CD4-positive, CD25-positive, alpha-beta regulatory T cell (primary cell): Measurements from ENCODE around the gene NTF3. TPM values are rescaled to one million over a fixed set of nuclear protein-coding genes. Genes with fewer than 3 reads are reported as not detected.

Experiments used
- ATAC-seq, 2 donors: fragments of 150-1000 bp; cut with Tn5 transposase; one replicate each; pipeline ENCODE4 v1.10.0; 2021; ENCODE audit warnings: low read depth in 2 of 2, moderate number of reproducible peaks in 2 of 2, moderate library complexity in 1 of 2
- DNase-seq, 3 donors: peaks; one replicate each; pipeline versions ENCODE4 v3.0.0 to v3.0.0-alpha.2; 2012 to 2022; ENCODE audit warnings: mixed read lengths in 1 of 3
- H3K27ac ChIP-seq: one replicate; pipeline ENCODE4 v1.7.0; 2013; ENCODE audit warnings: mild to moderate bottlenecking, low read length; ENCODE audit not compliant: insufficient read depth, poor library complexity, severe bottlenecking
- H3K27me3 ChIP-seq: one replicate; pipeline ENCODE4 v1.7.0; 2013; ENCODE audit warnings: low read length; ENCODE audit not compliant: control insufficient read depth, insufficient read depth
- H3K36me3 ChIP-seq: one replicate; pipeline ENCODE4 v1.7.0; 2013; ENCODE audit warnings: mild to moderate bottlenecking, low read length, moderate library complexity; ENCODE audit not compliant: control insufficient read depth, insufficient read depth
- H3K4me1 ChIP-seq: 2 replicates; pipeline ENCODE4 v1.7.0; 2013; ENCODE audit warnings: mild to moderate bottlenecking, low read length; ENCODE audit not compliant: insufficient read depth, control insufficient read depth, poor library complexity, severe bottlenecking
- H3K4me3 ChIP-seq: one replicate; pipeline ENCODE4 v1.7.0; 2013; ENCODE audit warnings: low read depth, mild to moderate bottlenecking, low read length, moderate library complexity
- H3K9me3 ChIP-seq, 2 experiments: 1 replicate in 1 of 2; 2 replicates in 1 of 2; pipeline ENCODE4 v1.7.0; 2013; ENCODE audit warnings: low read length in 2 of 2, mild to moderate bottlenecking in 1 of 2, moderate library complexity in 1 of 2; ENCODE audit not compliant: control insufficient read depth in 2 of 2
- H3K27ac Mint-ChIP-seq, 3 donors: one replicate each; pipeline ENCODE4 v1.8.0; 2020 to 2022; ENCODE audit warnings: mild to moderate bottlenecking in 3 of 3, mixed read lengths in 3 of 3, moderate library complexity in 2 of 3
- H3K27me3 Mint-ChIP-seq: one replicate; pipeline ENCODE4 v1.8.0; 2022; ENCODE audit warnings: mild to moderate bottlenecking, mixed read lengths
- H3K36me3 Mint-ChIP-seq: one replicate; pipeline ENCODE4 v1.8.0; 2020; ENCODE audit warnings: mixed read lengths
- H3K4me1 Mint-ChIP-seq, 4 donors: one replicate each; pipeline ENCODE4 v1.8.0; 2020 to 2022; ENCODE audit warnings: mixed read lengths in 4 of 4, mild to moderate bottlenecking in 1 of 4
- H3K4me3 Mint-ChIP-seq, 4 donors: one replicate each; pipeline ENCODE4 v1.8.0; 2020 to 2022; ENCODE audit warnings: mild to moderate bottlenecking in 4 of 4, mixed read lengths in 4 of 4, moderate library complexity in 3 of 4
- H3K9me3 Mint-ChIP-seq, 7 donors: one replicate each; pipeline ENCODE4 v1.8.0; 2020 to 2022; ENCODE audit warnings: mixed read lengths in 7 of 7, mild to moderate bottlenecking in 3 of 7, moderate library complexity in 2 of 7
- polyA plus RNA-seq, 4 donors: library from polyadenylated mRNA; unstranded; fragments of 300-500 nt; fragmentation: Illumina TruSeq; gene quantifications; one replicate each; pipeline ENCODE4 v1.2.3, GENCODE V29; 2021
- total RNA-seq: library from RNA; stranded (reverse); gene quantifications from one replicate; pipeline ENCODE4 v1.2.3, GENCODE V29; 2022

Gene NTF3
- total and polyA plus RNA-seq, 5 donors from 2014 or later, result not detected

DNA sequence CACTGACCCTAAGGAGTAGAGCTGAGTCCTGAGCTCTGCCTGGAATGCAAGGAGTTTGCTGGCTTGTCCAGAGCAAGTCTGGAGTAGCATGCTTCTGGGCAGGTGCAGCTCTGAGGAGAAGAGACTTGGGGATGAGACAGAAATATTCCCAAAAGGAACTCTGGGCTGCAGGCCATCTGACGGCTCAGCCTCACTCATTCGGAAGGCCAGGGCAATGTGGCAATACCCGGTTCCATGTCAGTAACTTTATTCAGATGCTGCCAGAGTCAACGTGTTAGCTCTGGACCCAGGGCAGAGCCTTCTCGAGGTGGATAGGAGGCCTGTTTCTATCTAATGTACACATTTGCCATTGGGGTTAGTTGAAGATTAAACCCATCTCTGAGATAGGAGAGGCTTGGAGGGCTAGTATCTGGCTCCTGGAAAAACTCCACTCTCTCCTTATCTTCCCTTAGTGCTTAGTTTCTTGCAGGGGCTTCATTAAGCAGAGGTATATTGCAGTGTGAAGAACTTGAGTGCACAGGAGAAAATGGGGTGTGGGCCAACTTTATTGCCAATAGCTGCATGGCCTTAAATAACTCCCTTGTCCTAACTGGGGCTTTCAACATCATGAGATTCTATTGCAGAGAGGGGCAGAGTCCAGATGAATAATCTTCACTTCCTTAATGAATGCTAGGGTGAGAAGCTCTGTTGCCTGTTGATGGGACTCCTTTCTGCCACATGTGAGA, 65.6 kb downstream of the NTF3 start:
- no peaks in the 10 kb centered on the region for H3K4me1 Mint-ChIP-seq
- no peaks in the 10 kb centered on the region for H3K27me3 Mint-ChIP-seq
- ATAC-seq, result no peak
- DNase-seq, result no peak
- Histone ChIP-seq H3K36me3 (no peaks in the 10 kb centered on the region), H3K4me1 (no peaks in the 10 kb centered on the region), H3K4me3 (no peak overlapping the region), H3K27me3 (no peaks in the 10 kb centered on the region), H3K9me3 (no peaks in the 10 kb centered on the region), H3K27ac (no peak overlapping the region)
- no peak overlapping the region for H3K4me3 Mint-ChIP-seq
- H3K36me3 Mint-ChIP-seq, result no peaks in the 10 kb centered on the region
- H3K9me3 Mint-ChIP-seq, result peaks cover 0 to 6% (median 0%) of the 10 kb centered on the region in 7 donors
- H3K27ac Mint-ChIP-seq, result no peak overlapping the region

DNA sequence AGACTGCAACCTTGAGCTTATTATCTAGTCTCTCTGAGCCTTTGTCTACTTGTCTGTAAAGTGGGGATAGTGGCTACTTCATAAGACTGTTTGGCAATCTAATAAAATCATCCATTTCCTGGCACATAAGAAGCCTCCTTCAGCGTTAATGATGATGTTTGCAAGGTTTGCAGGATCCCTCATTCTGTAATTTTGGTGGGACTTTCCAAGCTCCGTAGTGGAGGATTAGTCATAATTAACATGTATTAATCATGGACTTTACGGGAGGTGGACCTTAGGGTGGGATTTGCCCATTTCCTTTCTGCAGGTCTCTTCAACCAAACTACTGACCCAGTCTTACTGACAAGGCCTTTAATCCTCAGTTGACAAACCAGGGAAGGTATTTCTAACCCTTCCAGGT, 66.2 kb downstream of the NTF3 start:
- no peak for DNase-seq
- Histone ChIP-seq H3K27me3 (no peaks in the 10 kb centered on the region), H3K4me3 (no peak overlapping the region), H3K9me3 (no peaks in the 10 kb centered on the region), H3K27ac (no peak overlapping the region), H3K36me3 (no peaks in the 10 kb centered on the region), H3K4me1 (no peaks in the 10 kb centered on the region)
- Mint-ChIP-seq H3K27me3 (no peaks in the 10 kb centered on the region), H3K27ac (no peak overlapping the region), H3K36me3 (no peaks in the 10 kb centered on the region), H3K4me3 (no peak overlapping the region), H3K9me3 (peaks cover 0 to 6% (median 0%) of the 10 kb centered on the region in 7 donors), H3K4me1 (no peaks in the 10 kb centered on the region)
- ATAC-seq, result no peak

DNA sequence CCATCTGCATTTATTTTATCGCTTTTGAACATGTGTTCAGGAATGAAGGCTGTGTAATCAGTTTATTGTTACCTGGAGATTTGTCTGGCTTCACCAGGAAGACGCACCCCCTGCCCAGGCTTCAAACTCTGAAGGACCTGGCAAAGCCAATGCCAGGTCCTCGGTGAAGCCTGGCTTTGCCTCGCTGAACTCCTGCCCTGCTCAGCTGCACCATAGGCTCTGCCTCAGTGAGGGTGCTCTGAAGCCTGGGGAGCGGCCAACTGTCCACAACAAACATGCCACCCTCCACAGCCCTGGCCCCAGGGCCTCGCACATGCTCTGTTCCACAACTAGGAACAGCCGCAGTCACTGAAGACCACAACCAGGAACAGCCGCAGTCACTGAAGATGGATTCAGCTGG, 66.9 kb downstream of the NTF3 start:
- ATAC-seq (no peak), DNase-seq (no peak)
- Histone ChIP-seq H3K36me3 (no peaks in the 10 kb centered on the region), H3K27me3 (no peaks in the 10 kb centered on the region), H3K27ac (no peak overlapping the region), H3K4me1 (no peaks in the 10 kb centered on the region), H3K4me3 (no peak overlapping the region), H3K9me3 (no peaks in the 10 kb centered on the region)
- Mint-ChIP-seq H3K36me3 (no peaks in the 10 kb centered on the region), H3K4me3 (no peak overlapping the region), H3K27me3 (no peaks in the 10 kb centered on the region), H3K27ac (no peak overlapping the region), H3K4me1 (no peaks in the 10 kb centered on the region), H3K9me3 (peaks cover 0 to 6% (median 0%) of the 10 kb centered on the region in 7 donors)

DNA sequence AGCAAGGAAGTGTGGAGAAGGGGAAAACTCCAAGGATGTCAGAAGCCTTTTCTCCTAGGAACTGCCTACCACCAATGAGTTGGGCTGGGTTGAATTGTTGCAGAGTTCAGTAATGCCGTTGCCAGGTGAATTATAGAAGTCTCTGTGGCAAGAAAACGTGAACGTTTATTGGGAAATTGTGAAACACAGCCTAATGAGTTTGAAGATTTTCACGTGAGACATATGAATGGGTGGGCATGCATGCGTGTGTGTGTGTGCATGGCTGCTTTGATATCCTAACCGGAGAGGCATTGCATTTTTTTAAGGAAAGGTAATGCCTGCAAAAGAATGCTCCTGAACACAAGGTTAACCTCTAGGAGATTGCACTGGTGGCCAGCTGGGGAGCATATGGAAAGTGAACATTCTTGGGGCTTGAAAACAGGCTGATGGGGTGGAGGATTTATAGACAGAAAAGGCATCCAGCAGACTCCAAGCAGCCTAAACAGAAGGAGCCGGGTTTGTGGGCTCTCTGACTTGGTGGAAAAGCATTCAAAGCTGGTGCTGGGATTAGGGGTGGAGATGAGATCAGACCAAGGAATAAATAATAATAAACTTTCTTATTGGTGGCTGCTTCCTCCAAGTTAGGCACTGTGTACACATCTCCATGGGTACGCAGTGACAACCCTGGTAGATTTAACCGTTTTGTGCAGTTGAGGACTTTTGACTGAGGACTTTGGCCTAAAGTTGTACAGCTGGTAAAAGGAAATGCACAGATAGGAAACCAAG, 67.8 kb downstream of the NTF3 start:
- DNase-seq (no peak), ATAC-seq (no peak)
- no peak overlapping the region for H3K27ac Mint-ChIP-seq
- H3K27me3 Mint-ChIP-seq, result no peaks in the 10 kb centered on the region
- H3K36me3 ChIP-seq, result no peaks in the 10 kb centered on the region
- H3K4me3 ChIP-seq, result no peak overlapping the region
- H3K27me3 ChIP-seq, result no peaks in the 10 kb centered on the region
- peaks cover 0 to 6% (median 0%) of the 10 kb centered on the region in 7 donors for H3K9me3 Mint-ChIP-seq
- H3K4me3 Mint-ChIP-seq, result no peak overlapping the region
- no peaks in the 10 kb centered on the region for H3K36me3 Mint-ChIP-seq
- no peaks in the 10 kb centered on the region for H3K4me1 Mint-ChIP-seq
- no peaks in the 10 kb centered on the region for H3K9me3 ChIP-seq
- no peak overlapping the region for H3K27ac ChIP-seq
- H3K4me1 ChIP-seq, result no peaks in the 10 kb centered on the region

DNA sequence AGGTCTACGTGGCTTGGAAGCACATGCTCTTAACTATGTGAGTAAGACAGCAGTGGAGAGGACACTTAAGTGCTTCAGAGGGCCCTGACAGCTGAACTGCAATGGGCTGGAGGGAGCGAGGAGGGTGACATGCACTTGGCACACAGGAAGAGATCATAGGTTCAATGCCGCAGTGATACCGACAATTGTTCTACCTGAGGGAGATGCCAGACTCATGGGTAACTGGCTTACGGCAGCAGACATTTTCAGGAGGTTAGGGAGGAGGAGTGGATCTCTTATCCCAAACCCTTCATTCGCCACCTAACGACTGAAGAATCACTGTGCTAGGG, 68.4 kb downstream of the NTF3 start:
- H3K4me1 ChIP-seq, result no peaks in the 10 kb centered on the region
- peaks cover 0 to 6% (median 0%) of the 10 kb centered on the region in 7 donors for H3K9me3 Mint-ChIP-seq
- ATAC-seq (no peak), DNase-seq (no peak)
- H3K36me3 ChIP-seq, result no peaks in the 10 kb centered on the region
- H3K27me3 Mint-ChIP-seq, result no peaks in the 10 kb centered on the region
- no peaks in the 10 kb centered on the region for H3K27me3 ChIP-seq
- H3K4me3 ChIP-seq, result no peak overlapping the region
- no peak overlapping the region for H3K27ac ChIP-seq
- H3K36me3 Mint-ChIP-seq, result no peaks in the 10 kb centered on the region
- no peaks in the 10 kb centered on the region for H3K4me1 Mint-ChIP-seq
- no peak overlapping the region for H3K4me3 Mint-ChIP-seq
- no peaks in the 10 kb centered on the region for H3K9me3 ChIP-seq
- no peak overlapping the region for H3K27ac Mint-ChIP-seq

DNA sequence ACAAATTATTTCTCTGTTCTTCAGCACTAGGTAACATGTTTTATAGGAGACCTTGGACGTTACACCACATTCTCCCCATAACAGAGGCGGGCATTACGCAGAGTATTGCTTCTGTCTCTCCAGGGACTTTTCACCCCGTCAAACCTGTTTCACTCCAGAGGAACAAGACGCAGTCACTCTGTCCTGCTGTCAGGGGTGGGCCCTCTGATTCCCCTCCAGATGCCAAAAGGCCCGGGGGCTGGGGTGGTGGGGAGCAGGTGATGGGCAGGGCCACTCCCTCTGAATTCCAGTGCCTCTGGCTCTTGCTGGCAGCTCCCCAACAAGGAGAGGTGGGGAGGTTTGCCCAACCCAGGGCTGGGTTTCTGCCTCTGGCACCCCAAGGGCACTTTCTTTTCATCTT, 71.9 kb downstream of the NTF3 start:
- Mint-ChIP-seq H3K9me3 (peaks cover 0 to 4% (median 0%) of the 10 kb centered on the region in 7 donors), H3K4me1 (no peaks in the 10 kb centered on the region), H3K27me3 (no peaks in the 10 kb centered on the region), H3K36me3 (no peaks in the 10 kb centered on the region), H3K4me3 (no peak overlapping the region), H3K27ac (no peak overlapping the region)
- Histone ChIP-seq H3K9me3 (no peaks in the 10 kb centered on the region), H3K4me3 (no peak overlapping the region), H3K27ac (no peak overlapping the region), H3K36me3 (no peaks in the 10 kb centered on the region), H3K4me1 (no peaks in the 10 kb centered on the region), H3K27me3 (no peaks in the 10 kb centered on the region)
- ATAC-seq (no peak), DNase-seq (no peak)

DNA sequence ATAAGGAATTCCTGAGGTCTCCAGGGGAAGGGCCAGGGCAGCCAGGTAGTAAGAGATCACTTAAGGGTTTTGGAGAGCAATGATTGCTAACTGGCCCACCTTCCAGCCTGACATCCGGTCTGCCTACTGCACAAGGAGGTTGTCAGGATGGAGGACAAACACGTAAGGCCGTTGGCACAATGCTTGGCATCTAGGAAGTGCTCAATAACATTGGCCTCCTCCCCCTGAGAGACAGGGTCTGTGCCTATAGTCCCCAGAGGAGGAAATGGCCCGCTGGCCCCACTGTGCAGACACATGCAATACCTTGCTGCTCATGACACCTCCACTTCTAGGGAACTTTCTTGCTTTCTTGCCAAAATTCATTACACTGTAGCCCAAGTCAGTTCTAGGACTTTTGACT, 73.2 kb downstream of the NTF3 start:
- DNase-seq (no peak), ATAC-seq (no peak)
- Histone ChIP-seq H3K4me3 (no peak overlapping the region), H3K4me1 (no peaks in the 10 kb centered on the region), H3K36me3 (no peaks in the 10 kb centered on the region), H3K27me3 (no peaks in the 10 kb centered on the region), H3K9me3 (no peaks in the 10 kb centered on the region), H3K27ac (no peak overlapping the region)
- Mint-ChIP-seq H3K9me3 (peaks cover 0 to 4% (median 0%) of the 10 kb centered on the region in 7 donors), H3K36me3 (no peaks in the 10 kb centered on the region), H3K27ac (no peak overlapping the region), H3K27me3 (no peaks in the 10 kb centered on the region), H3K4me1 (no peaks in the 10 kb centered on the region), H3K4me3 (no peak overlapping the region)

DNA sequence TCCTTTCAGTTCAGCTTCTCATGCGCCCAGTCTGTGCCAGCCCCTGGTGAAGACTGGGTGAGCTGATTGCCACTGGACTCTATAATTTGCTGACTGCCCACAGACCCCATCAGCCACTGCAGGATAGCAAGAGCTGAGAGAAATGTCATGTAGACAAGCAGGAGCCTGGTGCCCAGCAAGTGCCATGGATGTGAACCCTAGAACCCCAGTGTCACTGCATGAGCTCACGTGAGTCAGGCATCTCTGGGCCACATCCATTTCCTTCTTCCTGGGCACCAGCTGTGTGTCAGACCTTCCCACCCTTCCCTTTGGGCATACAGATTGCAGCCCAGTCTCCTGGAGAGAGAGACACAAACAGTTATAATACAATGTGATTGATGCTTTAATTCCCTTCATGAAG, 73.8 kb downstream of the NTF3 start:
- no peak overlapping the region for H3K27ac Mint-ChIP-seq
- H3K27me3 ChIP-seq, result no peaks in the 10 kb centered on the region
- H3K4me1 ChIP-seq, result no peaks in the 10 kb centered on the region
- H3K4me1 Mint-ChIP-seq, result no peaks in the 10 kb centered on the region
- peaks cover 1% of the 10 kb centered on the region for H3K27me3 Mint-ChIP-seq
- H3K4me3 Mint-ChIP-seq, result no peak overlapping the region
- no peaks in the 10 kb centered on the region for H3K9me3 ChIP-seq
- no peak for ATAC-seq
- peaks cover 0 to 4% (median 0%) of the 10 kb centered on the region in 7 donors for H3K9me3 Mint-ChIP-seq
- no peak overlapping the region for H3K4me3 ChIP-seq
- no peak for DNase-seq
- H3K36me3 Mint-ChIP-seq, result no peaks in the 10 kb centered on the region
- no peak overlapping the region for H3K27ac ChIP-seq
- no peaks in the 10 kb centered on the region for H3K36me3 ChIP-seq
